HG03439 (cell line): Measurements from ENCODE around the gene TMSB15B.
A peak's percentile ranks its signal among the peaks of the same experiment; 100 is the strongest.
"Not testable (repeated sequence)": the region's sequence is repeated elsewhere in the genome, so short reads cannot be mapped to it uniquely, and the experiment has no call there.

Experiments used
- ATAC-seq: cut with Tn5 transposase; IDR thresholded peaks from one replicate; pipeline ENCODE4 v1.9.1; 2021; ENCODE audit warnings: mild to moderate bottlenecking, moderate library complexity; ENCODE audit not compliant: unreplicated experiment

Gene TMSB15B

DNA sequence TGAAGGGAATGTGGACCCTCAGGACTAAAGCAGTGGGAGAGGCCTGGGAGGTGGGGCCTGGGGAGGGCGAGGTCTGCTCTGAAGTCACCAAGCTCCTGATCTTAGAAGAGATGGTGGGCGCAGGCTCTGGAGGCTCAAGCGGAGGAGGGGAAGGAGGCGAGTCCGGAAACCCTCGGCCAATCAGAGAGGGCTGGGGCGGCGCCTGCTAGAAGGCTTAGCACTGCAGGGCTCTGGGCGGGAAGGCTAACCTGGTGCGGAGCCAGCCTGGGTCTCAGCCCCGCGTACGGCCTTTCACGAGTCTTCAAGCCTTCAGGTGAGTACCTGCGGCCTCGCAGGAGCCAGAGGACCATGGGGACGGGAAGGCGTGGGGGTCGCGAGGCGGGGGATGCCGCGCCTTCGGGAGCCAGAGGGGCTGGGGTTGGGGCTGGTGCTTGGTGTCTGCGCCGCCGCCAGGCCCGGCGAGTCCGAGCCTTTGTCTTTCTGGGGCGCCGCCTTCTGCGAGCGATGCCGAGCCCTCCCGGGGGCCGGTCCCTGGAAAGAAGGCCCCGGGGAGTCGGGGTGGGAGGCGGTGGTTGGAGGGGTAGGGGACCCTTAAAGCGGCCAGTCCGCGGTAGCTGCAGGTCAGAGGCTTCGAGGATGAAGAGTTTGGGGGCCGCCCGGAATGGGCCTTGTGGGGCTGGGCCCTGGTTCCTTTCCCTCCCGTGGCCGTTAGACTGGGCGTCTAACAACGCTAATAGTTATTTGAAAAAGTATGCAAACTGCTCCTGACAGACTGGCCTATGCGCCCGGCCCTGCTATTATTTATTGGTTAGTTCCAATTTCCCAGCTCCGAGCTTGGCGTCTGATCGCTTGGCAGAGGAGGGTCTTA is at the start of gene TMSB15B:
TMSB15B (plus strand) TSS at position 217 of the 868 bp plus-strand sequence.
- peak; percentile 99 for ATAC-seq

DNA sequence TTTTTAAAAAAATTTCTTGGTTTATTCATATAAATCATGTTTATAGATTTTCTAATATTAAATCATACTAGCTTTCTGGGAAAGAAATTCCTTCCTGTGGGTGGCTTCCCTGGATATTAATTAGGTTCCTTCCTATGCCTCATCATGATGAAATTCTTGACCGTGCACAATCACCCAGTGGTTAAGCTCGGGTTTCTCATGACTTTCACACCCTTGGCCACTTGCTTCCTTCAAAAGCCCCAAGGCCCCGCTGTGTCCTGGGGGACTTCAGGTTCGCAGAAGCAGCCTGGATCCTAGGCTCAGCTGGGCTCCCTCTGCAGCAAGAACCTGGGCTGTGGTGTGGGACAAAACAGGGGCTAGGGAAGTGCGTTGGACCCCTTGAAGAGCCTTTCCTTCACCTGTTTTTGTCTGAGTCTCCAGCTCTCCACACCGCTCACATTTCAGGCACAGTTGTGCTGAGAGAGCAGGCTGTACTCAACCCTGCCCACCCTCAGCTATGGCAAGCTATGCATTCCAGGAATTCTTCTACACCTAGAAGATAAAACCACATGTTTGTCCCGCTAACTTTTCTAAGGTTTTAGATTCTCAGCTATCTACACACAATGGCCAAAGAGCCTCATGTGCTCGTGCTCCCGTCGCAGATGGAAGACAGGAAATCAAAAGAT is 48.9 kb upstream of the TMSB15B start:
- ATAC-seq = no peak

DNA sequence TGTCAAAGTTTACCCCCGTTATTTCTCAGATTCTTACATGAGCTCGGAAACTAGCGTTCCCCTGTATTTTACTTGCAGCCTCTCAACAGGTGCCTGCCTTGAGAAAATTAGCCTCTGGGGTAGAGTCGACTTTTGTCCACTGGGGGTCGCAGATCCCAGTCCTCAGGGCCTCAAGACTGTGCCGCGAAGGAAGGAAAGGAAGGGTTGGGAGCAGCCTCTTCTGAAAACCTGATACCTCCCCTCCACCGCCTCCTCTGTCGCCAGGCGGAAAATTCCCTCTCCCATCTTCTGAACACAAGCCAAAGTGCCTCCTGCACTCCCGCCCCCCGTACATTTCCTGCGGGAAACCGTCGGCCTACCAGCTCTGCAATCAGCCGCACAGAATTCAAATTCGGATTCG is 44.4 kb upstream of the TMSB15B start:
- ATAC-seq = peak; percentile 50

DNA sequence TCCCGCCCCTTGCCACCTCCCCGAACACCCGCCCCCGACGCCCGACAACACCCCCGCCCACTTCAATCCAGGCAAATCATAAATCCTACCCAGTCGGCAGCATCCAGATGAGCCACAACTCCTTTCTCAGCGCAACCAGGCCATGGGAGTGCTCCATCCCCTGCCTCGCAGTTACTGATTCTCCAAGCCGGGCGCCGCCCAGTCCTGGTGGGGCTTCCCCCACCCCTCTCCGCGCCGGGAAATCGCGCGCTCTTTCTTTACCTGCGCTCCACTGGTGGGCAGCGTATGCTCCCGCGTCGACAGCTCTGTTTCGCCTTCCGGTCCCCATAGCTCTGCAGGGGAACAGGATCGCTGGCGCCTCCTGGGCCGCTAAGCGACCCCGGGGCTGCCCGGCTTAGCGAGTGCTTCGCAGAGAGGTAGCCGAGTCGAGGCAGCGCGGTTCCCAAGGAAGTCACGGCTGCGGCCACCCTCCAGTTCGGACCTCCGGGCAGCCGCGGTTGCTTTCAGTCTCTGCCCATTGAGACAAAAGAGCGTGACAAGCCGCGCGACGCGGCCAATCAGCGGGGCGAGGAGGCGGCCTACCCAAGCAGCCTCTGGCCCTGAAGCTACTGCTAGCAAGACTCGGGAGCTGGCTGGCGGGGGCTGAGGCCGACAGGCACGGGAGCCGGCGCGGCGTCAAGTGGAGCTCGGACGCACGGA is 43.7 kb upstream of the TMSB15B start:
- peak; percentile 74 for ATAC-seq

DNA sequence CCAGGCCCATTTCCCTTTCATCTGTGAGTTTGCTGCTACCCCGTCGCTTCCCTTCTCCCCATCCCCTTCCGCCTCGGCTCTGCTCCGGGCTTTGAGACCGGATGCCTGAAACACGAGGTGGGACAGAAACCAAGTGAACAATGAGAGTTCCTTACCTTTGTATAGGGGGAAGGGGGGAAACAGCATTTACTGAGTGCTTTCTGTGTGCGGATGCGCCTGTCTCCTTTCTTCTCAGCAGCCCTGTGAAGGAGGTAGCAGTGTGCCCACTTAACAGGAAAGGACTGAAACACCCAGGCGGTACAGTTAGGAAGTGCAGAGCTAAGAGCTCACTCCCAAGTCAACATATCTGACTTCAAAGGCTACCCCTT is 43.2 kb upstream of the TMSB15B start:
- peak; percentile 47 for ATAC-seq

DNA sequence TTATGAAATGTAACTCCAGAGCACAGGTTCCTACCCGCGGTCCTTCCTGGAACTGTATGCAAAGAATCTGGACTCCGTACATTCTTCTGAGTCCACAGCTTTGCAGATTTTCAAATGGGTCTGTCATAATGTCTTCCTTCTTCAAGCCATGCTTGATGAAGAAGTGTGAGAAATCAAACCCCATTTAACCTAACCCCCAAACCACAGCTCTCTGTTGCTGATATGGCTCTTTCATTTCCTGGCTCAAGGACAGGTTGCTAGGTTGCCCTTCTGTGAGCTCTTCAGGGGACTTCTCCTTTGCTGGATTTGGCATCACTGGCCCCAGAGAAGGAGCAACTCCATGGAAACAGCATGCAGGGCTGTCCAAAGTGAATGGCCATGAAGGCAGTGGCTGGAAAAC is 41.9 kb upstream of the TMSB15B start:
- not testable (repeated sequence) for ATAC-seq

DNA sequence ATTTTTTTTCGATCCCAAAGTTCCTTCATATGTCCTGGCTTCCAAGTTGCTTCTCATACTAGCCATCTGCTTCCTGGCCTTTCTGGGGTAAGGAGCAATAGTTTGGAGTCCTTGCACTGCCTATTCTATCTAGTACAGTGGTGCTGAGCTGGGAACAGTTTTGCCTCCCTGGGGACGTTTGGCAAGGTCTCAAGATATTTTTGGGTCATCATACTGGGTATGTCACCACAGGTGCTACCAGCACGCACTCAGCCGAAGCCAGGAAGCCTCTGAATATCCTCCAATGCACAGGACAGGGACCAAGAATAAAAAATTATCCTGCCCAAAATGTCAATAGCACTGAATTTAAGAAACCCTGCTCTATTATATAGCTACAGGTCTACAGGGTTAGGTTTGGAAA is 35.4 kb upstream of the TMSB15B start:
- ATAC-seq = no peak

DNA sequence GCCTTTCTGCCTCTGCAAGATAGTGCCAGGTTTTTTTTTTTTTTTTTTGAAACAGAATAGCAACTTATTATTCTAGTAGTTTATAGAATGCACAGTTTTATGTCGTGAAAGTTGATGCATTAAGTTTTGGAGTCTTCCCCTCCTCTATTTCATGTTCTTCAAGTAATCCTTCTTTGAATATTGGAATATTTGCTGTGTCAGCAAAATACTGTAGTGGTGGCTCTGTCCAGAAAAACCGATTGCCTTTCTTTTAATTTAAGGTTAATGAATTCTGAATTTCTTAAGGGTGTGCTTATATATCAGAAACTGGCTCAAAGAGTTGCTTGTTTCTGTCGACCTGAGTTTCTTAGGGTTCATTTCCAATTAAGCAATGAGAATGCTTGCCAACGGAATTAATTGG is 34.8 kb upstream of the TMSB15B start:
- ATAC-seq = no peak

DNA sequence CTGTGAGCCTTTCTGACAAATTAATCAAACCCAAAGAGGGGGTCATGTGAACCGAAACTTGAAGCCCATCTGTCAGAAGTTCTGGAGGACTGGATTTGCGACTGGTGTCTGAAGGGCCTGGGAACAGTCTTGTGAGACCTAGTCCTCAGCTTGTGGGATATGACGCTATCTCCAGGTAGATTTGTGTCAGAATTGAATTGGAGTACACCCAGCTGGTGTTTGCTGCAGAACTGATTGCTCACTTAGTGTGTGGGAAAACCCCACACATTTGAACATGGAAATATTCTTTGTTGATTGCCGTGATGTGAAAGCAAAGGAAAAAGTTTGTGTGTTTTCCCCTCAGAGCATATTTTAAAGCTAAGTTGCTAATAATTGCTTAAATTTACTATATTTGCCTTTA is 30.3 kb upstream of the TMSB15B start:
- no peak for ATAC-seq

DNA sequence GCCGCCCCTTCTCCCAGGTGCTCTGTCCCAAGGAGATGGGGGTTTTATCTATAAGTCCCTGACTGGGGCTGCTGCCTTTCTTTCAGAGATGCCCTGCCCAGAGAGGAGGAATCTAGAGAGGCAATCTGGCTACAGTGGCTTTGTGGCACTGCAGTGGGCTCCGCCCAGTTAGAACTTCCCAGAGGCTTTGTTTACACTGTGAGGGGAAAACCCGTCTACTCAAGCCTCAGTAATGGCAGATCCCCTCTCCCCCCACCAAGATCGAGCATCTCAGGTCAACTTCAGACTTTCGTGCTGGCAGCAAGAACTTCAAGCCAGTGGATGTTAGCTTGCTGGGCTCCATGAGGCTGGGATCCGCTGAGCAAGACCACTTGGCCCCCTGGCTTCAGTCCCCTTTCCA is 22.2 kb upstream of the TMSB15B start:
- not testable (repeated sequence) for ATAC-seq

DNA sequence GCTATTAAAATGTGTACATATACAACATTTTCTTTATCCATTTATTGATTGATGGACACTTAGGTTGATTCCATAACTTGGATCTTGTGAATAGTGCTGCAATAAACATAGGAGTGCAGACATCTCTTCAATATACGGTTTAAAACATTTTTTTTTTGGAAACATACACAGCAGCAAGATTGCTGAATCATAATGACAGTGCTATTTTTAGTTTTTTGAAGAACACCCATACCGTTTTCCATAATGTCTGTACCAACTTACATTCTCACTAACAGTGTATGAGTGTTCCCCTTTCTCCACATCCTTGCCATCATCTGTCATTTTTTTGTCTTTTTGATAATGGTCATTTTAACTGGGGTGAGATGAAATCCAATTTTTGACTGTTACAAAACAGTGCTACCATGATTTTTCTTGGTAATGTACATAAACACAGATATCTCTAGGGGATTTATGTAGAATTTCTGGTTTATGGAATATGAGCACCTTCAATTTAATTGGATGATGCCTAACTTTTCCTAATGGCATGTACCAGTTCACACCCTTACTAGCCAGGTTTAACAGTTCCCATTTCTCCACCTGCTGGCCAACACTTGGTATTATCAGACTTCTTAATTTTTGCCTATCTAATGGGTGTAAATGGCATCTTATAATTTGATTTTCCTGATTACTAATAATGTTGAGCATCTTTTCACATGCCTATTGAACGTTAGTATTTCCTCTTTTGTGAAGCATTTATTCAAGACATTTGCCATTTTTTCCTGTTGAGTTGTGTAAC is 21.0 kb upstream of the TMSB15B start:
- no peak for ATAC-seq

DNA sequence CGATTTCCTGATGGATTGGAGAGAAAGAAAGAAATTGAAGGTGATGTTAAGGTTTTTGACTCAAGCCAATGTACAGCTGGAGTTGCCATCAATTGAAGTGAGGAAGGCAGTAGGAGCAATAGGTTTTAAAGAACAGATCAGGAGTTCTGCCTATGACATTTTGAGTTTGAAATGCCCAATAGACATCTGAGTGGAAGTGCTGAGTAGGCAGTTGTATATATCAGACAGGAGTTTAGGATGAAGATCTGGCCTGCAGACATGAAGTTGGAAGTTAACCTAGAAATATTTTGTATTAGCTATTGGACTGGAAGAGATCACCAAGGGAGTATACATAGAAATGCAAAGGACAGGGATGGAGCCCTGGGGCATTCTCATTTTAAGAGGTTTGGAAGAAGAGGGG is 12.9 kb upstream of the TMSB15B start:
- ATAC-seq = no peak

DNA sequence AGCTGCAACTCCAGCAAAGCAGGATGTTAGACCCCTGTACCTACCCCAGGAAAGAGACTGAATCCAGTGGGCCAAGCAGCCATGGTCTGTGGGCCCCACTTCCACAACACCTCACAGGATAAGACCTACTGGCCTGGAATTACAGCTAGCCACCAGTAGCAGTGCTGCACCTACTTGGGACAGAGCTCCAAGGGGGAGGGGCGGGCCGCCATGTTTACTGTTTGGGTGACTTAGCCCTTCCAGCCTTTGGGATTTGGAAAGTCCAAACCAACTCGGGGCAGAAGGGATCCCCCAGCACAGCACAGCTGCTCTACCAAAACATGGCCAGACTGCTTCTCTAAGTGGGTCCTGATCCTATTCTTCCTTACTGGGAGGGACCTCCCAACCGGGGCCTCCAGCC is 9.1 kb upstream of the TMSB15B start:
- no peak for ATAC-seq

DNA sequence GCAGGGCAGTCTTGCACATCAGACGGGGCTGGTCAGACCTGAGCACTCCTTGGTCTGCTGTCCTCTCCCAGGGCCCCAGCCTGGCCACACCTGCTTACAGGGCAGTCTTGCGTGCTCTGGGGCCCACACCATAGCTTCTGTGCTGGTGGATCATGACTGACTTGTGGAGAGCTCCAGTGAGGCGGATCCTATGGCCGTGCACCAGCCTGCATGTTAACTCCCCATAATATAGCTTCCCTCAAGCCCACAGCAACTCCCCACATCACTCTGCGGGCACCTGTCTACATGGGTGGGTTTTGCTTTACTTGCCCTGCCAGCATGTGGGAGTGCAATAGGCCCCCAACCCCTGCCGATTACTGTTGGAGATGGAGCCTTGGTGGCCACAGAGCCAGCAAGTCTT is 8.2 kb upstream of the TMSB15B start:
- no peak for ATAC-seq

DNA sequence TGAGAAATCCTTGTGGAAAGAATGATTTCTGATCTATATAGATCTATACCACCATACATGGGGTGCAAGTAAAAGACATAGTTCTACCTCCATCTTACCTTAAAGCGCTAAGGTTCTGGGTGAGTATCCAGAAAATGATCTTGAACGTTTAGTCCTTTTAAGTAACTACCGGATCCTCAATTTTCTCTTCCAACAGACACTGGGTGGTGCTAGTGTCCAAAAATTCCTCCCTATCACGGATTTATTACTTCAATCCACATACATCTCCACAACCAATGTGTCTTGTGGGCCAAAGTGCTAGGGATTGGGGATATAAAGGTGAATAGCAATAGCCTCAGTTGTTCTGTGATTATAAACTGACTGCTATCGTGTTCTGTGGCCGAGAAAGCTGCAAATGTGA is 1.8 kb upstream of the TMSB15B start:
- not testable (repeated sequence) for ATAC-seq

DNA sequence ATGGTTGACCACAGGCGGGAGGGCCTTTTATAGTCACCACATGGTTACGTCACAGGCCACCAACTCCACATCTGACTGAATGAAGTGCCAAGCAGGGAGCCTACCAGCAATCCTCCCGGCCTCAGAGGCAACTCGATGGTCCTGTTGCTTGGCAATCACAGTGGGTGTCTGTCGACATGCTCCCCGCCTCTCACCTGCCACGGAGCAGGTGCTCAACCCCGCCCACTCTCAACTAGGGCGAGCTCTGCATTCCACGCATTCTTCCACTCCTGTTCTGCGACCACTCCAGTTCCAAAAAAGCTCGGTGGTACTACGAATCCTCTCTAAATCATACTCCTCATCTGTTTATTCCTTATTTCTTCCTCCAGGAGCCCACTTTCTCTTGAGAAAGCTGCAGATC is 21.1 kb downstream of the TMSB15B start:
- not testable (repeated sequence) for ATAC-seq

DNA sequence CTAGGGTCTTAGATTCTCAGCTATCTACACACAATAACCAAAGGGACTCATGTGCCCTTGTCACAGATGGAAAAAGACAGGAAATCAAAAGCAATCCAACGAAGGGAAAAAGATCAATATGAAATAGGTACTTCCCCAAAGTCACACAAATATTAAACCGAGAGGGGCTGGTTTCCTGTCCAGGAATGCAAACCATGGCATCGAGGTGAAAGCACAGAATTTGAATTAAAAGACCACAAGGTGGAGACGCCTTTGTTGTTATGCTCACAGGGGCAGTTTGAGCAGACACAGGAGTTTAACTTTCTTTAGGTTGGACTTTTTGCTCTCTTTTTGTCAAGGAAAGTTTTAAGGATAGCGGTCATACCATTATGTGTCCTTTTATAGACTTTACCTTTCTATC is 36.8 kb downstream of the TMSB15B start:
- peak; percentile 51 for ATAC-seq

DNA sequence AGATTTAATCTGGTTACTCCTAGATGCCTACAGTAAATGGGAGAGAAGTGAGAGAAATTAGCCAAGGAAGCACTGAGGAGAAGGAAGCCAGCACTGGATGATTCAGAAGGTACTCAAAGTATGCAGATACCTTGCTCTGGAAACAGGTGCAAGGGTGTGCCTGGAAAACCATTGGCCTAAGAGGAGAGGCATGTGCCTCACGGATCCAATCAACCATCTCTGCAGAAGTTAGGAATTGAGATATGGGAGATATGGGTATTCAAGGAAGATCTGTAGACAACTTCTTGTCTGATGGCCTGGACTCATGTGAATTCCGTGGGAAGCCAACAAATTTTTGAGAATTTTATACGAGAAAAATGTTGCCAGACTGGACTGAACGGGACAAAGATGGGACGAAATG is 46.4 kb downstream of the TMSB15B start:
- ATAC-seq = no peak

DNA sequence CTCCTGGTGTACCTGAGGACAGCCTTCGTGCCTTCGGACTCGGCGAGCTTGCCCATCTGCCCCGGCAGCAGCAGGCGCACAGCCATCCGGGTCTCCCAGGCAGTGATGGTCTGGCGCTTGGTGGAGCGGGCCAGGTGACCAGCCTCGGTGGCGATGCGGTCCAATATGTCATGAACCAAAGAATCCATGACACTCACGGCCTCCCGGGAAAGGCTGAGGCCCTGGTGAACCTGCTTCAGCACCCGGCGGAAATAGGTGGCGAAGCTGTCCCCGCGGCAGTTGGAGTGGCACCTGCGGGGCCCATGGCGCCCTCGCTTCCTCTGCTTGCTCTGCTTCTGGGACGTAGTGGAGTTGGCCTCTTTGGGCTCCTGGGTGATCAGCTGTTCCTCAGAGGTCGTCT is 50.7 kb downstream of the TMSB15B start:
- ATAC-seq = no peak

DNA sequence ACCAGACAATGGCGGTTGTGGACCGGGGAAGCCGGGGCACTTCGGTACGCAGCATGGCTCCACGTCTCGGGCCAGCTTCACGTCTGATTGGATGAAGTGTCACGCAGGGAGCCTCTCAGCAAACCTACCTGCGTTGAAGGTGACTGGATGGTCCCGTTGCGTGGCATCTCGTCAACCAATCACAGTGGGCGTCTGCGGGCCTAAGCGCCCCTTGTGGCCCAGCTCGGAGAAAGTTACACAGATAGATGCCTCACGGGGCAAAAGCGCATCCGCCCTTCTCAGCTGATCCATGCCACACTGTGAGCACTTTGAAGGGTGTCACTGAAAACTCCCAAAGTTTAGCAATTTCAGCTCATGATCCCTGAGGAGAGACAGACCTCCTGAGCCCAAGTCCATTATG is 51.2 kb downstream of the TMSB15B start, which contains the start of gene H2BW1:
H2BW1 (minus strand) TSS at position 103 of the 400 bp plus-strand sequence. CDS start 132 bp downstream, outside the sequence.
- no peak for ATAC-seq

DNA sequence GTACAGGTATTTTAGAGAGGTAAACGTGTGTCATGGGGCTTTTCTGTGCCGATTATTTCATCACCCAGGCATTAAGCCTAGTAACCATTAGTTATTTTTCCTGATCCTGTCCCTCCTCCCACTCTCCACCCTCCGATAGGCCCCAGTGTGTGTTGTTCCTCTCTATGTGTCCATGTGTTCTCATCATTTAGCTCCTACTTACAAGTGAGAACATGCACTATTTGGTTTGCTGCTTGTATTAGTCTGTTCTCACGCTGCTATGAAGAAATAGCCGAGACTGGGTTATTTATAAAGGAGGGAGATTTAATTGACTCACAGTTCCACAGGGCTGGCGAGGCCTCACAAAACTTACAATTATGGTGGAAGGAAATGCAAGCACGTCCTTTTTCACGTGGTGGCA is 53.1 kb downstream of the TMSB15B start:
- not testable (repeated sequence) for ATAC-seq
